ENCODE results near the gene ARHGAP9.

DNA sequence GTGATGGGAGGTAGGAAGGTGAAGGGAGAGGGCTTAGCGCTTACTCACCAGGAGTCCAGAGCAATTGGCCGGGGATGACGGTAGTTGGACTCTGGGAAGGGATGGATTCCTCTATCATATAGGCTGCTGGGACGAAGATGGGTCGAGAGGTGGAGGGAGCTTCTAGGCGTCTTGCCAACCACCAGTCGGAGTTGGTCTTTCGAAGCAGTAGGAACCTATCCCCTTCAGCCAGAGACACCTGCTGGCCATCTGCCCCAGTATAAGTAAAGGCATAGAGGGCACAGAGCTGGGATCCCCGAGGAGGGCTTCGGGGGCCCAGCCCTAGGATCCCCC lies 657 bp downstream of the ARHGAP9 start:
- TF ChIP-seq, protein P1, sequence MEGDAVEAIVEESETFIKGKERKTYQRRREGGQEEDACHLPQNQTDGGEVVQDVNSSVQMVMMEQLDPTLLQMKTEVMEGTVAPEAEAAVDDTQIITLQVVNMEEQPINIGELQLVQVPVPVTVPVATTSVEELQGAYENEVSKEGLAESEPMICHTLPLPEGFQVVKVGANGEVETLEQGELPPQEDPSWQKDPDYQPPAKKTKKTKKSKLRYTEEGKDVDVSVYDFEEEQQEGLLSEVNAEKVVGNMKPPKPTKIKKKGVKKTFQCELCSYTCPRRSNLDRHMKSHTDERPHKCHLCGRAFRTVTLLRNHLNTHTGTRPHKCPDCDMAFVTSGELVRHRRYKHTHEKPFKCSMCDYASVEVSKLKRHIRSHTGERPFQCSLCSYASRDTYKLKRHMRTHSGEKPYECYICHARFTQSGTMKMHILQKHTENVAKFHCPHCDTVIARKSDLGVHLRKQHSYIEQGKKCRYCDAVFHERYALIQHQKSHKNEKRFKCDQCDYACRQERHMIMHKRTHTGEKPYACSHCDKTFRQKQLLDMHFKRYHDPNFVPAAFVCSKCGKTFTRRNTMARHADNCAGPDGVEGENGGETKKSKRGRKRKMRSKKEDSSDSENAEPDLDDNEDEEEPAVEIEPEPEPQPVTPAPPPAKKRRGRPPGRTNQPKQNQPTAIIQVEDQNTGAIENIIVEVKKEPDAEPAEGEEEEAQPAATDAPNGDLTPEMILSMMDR (IDR thresholded peaks at IDR 0.05), result no peak
- TF ChIP-seq EP300 (IDR thresholded peaks at IDR 0.05; ENCODE audit: low read depth), result no peak
- no peak for TF ChIP-seq POLR2AphosphoS5 (IDR thresholded peaks at IDR 0.05)
- TF ChIP-seq POLR2A (IDR thresholded peaks at IDR 0.05), result no peak
